HS-27A (cell line): Measurements from ENCODE around the gene TMEM176B.
"Not testable (repeated sequence)": the region's sequence is repeated elsewhere in the genome, so short reads cannot be mapped to it uniquely, and the experiment has no call there.

Experiments
- DNase-seq: peaks from one replicate; pipeline ENCODE4 v3.0.0-alpha.2; 2012; ENCODE audit warnings: low read depth, missing footprints

TMEM176B gene

DNA sequence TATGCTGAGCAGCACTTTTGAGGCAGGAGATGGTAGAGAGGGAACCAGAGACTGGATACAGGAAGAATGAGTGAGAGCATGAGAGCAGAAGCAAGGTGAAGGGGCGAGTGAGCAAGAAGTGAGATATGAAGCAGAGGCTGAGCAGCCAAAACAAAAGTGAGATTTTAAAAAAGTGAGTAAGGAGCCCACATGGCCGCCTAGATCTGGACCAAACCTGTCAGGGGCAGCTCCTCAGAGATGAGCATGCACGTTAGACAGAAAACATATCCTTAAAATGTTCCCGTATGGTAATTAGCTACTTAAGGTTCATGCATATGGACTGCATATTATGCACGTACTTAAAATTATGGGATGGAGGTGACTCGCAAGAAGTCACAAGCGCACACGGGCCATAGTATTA lies 22.9 kb upstream of the TMEM176B start:
- DNase-seq, result no peak

DNA sequence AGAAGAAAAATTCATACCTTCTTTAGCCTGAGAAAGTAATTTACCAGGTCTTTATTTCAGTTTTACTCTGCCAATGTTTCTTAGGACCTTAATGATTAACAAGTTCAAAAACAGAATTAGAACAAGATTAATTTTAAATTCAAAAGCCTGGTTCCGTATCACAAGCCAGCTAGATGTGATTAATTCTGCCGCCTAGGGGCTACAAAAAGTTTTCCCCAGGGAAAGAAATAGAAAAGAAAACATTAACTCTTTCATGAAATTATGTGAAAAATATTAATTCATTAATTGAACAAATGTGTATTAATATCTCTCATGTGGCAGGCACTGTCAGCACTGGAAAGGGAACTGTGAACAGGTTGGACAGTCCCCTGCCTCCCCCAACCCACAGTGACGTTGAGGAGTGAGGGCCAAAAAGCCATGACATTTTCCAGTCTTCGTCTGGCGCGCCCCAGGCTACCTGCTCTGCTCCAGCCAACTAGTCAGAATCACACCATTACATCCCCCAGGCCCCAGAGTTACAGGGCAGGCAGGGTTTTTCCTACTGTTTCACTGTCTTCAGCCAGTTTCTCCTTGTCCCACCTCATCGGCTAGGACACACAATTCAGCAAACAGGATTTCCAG lies 20.5 kb upstream of the TMEM176B start:
- DNase-seq, result no peak

DNA sequence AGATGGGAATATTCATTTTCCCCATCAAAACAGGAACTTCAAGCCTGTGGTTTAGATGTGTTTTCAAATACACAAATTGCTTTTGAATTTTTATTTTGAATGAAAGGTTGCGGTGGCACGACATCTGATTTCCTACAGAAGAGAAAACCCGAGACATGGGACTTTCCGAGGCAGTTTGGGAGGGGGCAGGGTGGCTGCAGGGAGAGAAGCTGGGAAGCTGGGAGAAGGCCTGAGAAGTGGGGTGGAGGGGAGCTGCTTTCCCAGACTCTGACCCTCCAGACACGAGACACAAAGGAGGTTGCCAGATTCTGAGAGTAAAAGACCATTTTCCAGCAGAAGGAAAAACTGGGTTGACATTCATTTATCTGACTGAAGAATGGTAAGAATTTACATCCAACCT lies 20.0 kb upstream of the TMEM176B start:
- DNase-seq, result no peak

DNA sequence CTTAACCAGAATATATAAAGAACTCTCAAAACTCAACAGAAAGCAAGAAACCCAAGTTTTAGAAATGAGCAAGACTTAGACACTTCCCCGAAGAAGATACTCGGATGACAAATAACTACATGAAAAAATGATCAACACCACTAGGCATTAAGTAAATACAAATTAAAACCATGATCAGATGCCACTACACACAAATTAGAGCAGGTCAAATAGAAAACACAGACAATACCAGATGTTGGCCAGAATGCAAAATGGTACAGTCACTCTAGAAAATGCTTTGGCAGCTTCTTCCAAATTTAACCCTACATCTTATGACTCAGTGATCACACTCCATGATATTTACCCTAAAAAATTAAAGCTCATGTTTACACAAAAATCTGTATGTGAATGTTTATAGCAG lies 18.8 kb upstream of the TMEM176B start:
- no peak for DNase-seq

DNA sequence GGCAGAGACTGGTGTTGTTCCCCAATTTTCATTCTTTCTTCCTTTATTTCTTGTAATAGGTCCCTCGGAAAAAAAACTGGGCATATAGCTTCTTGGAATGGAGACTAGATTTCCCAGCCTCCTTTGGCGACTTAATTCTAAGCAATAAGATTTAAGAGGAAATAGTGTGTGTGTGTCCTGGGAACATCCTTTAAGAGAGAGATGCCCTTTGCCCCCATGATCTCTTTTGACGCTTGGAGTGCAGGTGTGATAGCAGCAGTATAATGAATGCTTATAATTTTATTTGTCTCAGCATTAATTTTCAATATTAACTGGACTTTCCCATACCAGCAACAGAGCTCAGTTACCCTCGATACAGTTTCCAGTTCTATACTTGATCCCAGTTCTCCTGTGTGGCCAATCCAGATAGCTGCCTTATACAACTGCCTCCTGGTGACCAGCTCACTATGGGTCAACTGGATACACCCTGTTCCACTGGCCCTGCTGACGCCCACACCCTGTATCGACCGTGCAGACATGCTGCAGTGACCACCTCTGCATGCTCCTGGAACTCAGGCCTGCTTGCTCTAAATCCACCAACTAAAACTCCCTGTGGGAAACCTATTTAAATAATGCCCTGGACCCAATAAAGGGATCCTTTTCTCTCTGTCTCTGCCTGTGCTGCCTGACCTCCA lies 14.3 kb upstream of the TMEM176B start:
- no peak for DNase-seq

DNA sequence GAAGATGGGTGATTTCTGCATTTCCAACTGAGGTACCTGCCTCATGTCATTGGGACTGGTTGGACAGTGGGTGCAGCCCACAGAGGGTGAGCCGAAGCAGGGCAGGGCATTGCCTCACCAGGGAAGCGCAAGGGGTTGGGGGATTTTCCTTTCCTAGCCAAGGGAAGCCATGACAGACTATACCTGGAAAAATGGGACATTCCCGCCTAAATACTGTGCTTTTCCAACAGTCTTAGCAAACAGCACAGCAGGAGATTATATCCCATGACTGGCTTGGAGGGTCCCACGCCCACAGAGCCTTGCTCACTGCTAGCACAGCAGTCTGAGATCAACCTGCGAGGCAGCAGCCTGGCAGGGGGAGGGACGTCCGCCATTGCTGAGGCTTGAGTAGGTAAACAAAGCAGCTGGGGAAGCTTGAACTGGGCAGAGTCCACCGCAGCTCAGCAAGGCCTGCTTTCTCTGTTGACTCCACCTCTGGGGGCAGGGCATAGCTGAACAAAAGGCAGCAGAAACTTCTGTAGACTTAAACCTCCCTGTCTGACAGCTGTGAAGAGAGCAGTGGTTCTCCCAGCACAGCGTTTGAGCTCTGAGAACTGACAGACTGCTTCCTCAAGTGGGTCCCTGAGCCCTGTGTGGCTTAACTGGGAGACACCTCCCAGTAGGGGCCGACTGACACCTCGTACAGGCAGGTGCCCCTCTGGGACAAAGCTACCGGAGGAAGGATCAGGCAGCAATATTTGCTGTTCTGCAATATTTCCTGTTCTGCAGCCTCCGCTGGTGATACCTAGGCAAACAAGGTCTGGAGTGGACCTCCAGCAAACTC lies 7.7 kb upstream of the TMEM176B start:
- not testable (repeated sequence) for DNase-seq

DNA sequence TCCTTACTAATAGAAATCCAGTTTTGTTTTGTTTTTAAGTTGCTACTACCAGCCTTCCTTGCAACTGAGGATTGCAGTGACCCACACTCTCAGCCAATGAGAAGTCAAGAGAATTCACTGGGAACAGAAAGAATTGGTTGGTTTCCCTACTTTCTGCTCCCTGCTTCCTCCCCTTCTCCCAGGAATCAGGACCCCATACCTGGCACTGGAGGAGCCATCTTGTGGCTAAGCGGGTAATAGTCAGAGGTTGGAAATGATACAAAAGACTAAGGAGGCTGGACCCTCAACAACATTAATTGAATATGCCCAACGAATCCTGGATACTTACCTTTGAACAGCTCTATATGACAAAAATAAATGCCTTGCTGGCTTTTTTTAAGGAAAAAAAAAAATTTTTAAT lies 6.7 kb upstream of the TMEM176B start:
- no peak for DNase-seq

DNA sequence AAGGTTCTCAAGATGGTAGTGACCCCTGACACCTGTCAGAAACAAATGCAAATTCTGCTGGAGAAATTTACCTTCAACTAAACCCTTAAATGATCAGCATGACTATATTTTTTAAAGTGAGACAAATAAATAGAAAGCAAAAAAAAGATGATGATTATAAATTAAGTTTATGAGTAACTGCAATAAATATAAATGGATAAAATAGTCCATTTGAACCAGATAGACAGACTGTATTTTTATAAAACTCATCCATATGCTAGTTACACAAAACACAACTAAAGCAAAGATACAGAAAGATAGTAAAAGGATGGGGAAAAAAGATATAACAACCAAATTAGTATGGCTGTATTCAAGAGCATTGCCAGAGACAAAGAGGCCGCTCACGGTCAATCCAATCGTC lies 6.3 kb upstream of the TMEM176B start:
- DNase-seq, result no peak

DNA sequence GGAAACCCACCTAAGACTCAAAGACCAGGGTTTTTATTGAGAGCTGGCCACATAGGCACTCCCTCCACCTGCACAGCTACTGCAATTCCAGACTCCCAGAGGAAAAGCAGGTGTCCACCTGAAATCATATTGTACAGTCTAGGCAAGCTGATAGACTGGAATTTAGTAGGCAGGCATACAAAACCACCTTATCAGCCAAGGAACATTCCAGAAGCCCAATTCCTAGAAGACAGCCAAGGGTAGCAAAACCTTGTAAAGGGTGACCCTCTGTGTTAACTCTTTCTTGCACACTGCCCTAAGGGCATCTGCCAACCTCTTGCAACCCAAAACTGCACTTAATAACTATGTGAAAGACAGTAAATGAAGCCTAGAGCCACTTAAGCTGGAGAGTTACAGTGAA lies 5.7 kb upstream of the TMEM176B start:
- DNase-seq, result no peak

DNA sequence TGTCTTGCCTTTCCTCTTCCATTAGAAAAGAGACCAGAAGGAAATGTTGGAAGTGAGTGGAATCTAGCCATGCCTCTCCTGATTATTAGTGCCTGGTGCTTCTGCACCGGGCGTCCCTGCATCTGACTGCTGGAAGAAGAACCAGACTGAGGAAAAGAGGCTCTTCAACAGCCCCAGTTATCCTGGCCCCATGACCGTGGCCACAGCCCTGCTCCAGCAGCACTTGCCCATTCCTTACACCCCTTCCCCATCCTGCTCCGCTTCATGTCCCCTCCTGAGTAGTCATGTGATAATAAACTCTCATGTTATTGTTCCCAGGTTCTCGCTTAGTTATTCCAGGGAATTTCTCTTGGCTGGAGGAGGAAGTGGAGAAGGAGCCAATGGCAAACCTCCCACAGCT lies 4.6 kb upstream of the TMEM176B start:
- no peak for DNase-seq

DNA sequence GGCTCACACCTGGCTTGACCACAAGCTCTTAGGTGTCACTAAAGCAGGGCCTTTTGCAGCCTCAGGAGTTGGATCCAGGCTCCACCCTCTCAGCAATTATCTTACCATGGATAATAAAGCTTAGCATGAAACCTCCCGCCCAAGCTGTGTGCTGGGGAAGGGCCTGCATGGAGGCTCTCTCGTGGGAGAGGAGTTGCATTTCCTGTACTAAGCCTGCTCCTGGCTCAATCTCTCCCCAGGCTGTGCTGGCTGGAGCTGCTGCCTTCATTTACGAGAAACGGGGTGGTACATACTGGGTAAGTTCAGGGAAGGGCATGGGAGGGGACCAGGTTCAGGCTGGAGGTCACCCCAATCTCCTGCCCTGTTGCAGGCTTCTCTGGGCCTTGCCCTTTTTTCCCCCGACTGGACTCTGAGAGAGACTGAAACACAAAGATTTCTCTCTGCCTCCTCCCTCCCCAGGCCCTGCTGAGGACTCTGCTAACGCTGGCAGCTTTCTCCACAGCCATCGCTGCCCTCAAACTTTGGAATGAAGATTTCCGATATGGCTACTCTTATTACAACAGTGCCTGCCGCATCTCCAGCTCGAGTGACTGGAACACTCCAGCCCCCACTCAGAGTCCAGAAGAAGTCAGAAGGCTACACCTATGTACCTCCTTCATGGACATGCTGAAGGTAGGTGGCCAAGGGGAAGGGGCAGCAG lies 3.1 kb upstream of the TMEM176B start:
- no peak for DNase-seq

DNA sequence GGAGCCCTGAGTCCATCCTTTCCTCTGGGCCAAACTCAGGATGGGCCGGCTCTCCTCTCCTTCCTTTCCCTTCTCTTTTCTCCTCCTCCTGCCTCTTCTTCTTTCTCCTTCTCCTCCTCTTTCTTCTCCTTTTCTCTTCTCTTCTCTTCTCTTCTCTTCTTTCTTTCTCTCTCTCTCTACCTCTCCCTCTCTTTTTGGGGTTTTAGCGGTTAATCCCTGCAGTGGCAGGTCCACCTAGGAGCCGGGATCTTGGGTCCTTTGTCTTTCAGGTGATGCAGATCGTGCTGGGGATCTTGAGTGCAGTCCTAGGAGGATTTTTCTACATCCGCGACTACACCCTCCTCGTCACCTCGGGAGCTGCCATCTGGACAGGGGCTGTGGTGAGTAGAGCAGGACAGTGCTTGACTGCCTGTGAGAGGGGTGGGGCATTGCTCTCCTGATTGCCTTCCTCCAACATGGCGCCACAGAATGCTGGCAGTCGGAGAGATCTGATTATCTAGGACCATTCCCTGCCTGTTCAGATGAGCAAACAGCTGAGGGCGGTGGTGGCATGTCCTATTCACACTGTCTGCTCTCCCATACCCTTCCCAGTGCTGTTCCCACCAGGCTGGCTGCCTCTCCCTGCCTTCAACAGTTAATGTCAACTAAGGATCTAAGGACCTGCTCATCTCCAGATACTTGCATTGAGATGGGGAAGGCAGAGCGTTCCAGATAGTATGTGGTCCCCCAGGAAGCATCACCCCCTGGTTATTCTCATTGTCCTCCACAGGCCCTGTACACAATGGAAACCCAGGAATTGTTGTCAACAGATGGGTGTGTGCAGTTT lies 2.0 kb upstream of the TMEM176B start:
- DNase-seq, result no peak

DNA sequence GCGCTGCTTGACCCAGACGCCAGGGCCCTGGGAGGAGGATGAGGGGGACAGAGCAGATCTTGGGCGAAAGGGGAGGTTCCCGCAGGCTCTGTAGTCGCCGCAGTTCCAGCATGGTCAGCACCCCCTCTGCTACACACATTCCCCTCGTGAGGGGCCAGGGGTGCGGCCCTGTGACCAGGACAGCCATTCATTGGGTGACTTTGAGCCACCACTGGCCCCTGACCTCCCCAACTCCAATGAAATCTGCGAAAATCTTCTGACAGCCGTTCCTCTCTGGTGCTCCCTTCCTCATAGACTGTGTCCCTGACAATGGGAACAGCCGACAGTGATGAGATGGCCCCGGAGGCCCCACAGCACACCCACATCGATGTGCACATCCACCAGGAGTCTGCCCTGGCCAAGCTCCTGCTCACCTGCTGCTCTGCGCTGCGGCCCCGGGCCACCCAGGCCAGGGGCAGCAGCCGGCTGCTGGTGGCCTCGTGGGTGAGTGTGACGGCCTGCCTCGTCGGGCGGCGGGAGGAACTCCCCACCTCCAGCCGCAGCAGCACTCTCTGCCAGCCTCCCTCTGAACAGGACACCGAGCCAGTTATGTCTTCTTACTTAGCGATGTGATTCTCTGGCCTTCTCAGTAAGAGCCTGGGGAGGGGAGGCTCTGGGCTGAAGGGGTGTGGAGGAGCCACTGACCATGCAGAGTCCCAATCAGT lies 1.2 kb upstream of the TMEM176B start:
- no peak for DNase-seq

DNA sequence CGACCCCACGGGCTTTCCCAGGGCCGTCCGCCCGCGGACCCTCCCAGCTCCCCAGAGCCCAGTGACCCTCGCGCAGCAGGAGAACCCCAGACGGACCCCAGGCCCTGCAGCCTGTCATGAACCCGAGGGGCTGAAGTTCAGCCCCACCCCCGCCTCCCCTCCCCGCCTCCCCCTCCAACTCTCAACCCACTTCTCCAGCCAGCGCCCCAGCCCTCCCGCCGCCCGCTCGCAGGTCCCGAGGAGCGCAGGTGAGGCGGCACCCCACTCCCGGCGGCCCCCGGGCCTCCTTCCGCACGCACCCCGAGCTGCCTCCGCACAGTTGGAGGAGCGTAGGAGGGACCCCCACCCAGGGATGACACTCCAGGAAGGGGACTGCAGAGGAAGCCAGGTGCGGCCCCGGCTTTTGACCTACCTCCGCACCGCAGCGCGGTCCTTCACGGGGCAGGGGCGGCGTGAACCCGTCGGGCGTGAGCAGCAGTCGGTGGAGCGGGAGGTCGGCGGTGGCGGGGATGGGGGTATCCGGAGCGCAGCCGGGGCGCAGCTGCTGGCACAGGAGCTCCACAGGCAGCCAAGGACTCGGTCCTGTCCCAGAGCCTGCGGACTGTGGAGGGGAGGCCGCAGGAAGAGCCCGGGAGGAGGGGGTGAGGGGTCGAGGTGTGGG lies 547 bp upstream of the TMEM176B start, which contains the start of gene TMEM176A:
TMEM176A (plus strand) TSS at position 189 of the 661 bp plus-strand sequence. CDS start 782 bp downstream, outside the sequence.
- no peak for DNase-seq

DNA sequence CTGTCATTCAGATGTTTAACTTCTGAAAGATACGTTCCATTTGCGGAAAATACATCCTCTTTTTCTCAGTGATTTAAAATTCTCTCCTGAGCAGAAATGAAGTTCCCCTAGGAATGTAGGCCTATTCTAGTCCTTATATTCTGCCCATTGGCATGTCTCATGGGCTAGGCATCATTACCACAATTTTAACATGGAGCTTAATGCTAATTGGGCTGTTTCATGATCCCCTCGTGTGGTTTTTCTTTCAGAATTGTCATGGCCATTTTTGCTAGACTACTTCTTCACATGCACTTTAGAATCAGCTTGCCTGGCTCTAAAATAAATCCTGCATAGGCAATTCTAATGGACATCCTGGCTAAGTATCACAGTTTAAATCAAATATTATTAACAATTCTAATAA lies 1.0 kb downstream of the TMEM176B start:
- no peak for DNase-seq

DNA sequence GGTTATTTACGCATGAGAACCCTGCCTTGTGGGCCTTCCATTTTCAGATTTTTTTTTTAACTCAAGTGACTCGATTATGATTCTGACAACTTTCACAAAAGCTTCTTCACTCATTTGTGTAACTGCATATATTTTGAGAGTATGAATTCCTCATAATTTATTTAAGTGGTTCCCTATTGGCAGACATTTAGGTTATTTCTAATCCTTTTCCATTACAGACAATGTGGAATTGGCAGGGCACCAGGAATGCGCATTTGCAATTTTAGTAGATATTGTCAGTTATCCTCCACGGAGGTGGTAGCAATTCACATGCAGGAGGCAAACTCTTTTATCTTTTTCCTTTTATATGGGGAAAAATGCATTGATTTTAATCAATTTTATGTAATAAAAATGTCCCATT lies 2.5 kb downstream of the TMEM176B start:
- no peak for DNase-seq

DNA sequence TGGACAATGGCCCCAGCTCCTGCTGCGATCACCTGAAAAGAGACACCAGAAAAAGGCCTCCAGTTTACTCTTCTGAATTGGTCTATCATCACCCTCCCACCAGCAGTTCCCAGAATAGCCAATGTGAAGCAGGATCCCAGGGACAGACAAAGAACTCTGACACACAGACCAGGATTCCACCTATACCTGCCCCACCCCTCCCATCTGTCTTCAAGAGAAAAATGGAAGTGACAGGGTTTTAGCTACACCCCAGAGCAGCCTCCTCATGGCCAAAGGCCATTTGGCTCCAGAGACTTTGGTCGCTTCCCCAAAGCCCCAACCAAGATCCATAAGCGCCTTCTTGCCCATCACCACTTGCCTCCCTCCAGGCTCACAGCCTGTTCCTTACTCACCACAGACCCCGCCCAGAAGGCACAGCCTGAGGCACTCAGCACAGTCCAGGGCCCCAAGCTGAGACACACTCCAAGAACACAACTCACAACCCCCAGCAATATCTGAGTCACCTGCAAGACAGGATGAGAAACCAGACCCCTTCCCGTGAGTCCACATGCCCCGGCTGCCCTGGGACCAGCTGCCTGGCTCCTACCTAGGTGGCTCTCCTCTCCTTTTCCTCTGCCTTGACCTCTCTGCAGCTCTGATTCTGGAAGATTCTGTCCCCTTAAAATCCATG lies 6.5 kb downstream of the TMEM176B start:
- DNase-seq, result no peak

DNA sequence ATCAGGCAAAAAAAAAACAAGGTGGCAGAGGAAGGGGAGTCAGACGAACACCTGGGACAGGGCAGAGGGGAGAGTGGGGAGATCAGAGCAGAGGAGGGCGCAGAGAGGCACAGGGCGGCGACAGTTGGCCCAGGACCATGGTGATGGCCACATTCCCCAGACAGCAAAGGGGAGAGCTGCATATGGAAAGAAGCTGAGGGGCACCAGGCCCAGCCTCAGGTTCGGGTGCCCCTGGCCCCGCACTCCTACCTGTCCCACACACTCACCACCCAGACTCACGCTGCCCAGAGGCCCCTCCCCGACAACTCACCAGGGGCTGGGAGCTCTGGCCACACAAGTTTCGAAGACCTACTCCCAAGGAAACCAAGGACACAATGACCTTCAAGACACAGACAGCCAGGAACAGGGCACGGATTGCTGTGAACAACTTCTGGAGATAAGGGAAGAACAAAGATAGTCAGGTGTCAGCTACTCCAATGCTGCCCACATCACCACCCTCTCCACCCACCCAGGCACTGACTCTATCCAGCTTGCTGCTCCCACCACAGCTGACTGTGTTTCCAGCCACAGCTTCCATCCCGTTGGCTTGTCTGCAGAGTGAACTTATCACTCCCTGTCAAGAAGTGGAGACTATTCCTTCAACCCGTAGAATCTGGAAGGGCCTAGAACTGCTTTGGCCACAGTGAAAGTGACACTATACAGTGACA lies 8.3 kb downstream of the TMEM176B start:
- no peak for DNase-seq

DNA sequence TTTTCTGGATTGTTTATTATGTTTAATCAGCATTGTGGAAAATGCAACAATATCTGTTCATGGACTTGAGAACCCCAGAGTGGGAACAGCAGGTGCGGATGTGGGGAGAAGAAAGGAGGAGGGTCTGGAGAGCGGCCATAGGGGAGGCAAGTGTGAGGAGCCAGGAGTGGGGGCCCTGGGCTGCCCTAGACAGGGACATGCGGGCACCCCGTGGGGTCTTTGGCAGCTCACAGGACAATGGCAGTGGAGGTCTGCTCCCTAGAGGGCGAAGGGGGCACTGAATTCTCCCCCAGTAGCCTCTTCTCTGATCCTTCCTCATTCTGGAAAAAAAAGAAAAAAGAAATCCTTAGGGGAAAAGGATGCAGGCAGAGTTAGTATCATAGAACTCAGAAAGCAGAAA lies 8.9 kb downstream of the TMEM176B start:
- no peak for DNase-seq
